ENCODE results near the gene UGT2B7. TPM values are rescaled to one million over a fixed set of nuclear protein-coding genes. Genes with fewer than 3 reads are reported as not detected.

Gene UGT2B7
- total and polyA plus RNA-seq, 2 of the 13 experiments (the other 11 are each of a cell fraction or from before 2014, with no cell fraction given): 26.8 to 41.8 TPM

DNA sequence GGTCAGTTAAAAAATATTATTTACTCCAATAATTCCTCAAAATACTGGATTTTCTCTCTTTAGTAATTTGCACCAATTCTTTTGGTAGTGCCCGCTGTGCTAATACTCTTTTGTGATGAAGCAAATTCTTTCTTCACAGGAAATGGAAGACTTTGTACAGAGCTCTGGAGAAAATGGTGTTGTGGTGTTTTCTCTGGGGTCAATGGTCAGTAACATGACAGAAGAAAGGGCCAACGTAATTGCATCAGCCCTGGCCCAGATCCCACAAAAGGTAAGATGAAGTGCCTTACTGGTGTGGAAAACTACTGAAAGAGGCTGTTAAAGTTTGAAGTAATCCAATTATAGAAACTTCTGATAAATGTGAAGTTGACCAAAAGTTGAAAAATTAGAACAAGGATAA lies 6.4 kb downstream of the UGT2B7 start (continued):
- TF ChIP-seq, protein P1, sequence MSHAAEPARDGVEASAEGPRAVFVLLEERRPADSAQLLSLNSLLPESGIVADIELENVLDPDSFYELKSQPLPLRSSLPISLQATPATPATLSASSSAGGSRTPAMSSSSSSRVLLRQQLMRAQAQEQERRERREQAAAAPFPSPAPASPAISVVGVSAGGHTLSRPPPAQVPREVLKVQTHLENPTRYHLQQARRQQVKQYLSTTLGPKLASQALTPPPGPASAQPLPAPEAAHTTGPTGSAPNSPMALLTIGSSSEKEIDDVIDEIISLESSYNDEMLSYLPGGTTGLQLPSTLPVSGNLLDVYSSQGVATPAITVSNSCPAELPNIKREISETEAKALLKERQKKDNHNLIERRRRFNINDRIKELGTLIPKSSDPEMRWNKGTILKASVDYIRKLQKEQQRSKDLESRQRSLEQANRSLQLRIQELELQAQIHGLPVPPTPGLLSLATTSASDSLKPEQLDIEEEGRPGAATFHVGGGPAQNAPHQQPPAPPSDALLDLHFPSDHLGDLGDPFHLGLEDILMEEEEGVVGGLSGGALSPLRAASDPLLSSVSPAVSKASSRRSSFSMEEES (CRISPR knock-in tag; IDR thresholded peaks at IDR 0.05): peak; percentile 80; the same call in 1 of the 2 replicates
- TF ChIP-seq, protein P2, sequence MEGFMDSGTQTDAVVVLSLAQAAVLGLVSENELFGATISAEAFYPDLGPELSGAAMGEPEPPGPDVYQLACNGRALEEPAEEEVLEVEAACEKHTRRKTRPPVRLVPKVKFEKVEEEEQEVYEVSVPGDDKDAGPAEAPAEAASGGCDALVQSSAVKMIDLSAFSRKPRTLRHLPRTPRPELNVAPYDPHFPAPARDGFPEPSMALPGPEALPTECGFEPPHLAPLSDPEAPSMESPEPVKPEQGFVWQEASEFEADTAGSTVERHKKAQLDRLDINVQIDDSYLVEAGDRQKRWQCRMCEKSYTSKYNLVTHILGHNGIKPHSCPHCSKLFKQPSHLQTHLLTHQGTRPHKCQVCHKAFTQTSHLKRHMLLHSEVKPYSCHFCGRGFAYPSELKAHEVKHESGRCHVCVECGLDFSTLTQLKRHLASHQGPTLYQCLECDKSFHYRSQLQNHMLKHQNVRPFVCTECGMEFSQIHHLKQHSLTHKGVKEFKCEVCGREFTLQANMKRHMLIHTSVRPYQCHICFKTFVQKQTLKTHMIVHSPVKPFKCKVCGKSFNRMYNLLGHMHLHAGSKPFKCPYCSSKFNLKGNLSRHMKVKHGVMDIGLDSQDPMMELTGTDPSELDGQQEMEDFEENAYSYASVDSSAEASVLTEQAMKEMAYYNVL (CRISPR knock-in tag; IDR thresholded peaks at IDR 0.05; ENCODE audit: borderline replicate concordance): peak; percentile 76; the same call in 1 of the 2 replicates
- TF ChIP-seq YY1 (IDR thresholded peaks at IDR 0.05; ENCODE audit: insufficient read depth, insufficient replicate concordance, low read depth, low read length): peak; percentile 29
- TF ChIP-seq ERF (CRISPR knock-in tag; IDR thresholded peaks at IDR 0.05): peak; percentile 42; the same call in 1 of the 2 replicates
- TF ChIP-seq, protein P3, sequence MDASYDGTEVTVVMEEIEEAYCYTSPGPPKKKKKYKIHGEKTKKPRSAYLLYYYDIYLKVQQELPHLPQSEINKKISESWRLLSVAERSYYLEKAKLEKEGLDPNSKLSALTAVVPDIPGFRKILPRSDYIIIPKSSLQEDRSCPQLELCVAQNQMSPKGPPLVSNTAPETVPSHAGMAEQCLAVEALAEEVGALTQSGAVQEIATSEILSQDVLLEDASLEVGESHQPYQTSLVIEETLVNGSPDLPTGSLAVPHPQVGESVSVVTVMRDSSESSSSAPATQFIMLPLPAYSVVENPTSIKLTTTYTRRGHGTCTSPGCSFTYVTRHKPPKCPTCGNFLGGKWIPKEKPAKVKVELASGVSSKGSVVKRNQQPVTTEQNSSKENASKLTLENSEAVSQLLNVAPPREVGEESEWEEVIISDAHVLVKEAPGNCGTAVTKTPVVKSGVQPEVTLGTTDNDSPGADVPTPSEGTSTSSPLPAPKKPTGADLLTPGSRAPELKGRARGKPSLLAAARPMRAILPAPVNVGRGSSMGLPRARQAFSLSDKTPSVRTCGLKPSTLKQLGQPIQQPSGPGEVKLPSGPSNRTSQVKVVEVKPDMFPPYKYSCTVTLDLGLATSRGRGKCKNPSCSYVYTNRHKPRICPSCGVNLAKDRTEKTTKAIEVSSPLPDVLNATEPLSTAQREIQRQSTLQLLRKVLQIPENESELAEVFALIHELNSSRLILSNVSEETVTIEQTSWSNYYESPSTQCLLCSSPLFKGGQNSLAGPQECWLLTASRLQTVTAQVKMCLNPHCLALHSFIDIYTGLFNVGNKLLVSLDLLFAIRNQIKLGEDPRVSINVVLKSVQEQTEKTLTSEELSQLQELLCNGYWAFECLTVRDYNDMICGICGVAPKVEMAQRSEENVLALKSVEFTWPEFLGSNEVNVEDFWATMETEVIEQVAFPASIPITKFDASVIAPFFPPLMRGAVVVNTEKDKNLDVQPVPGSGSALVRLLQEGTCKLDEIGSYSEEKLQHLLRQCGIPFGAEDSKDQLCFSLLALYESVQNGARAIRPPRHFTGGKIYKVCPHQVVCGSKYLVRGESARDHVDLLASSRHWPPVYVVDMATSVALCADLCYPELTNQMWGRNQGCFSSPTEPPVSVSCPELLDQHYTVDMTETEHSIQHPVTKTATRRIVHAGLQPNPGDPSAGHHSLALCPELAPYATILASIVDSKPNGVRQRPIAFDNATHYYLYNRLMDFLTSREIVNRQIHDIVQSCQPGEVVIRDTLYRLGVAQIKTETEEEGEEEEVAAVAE (CRISPR knock-in tag; IDR thresholded peaks at IDR 0.05; ENCODE audit: borderline replicate concordance): 0 out of 2 replicates have a peak, but pooled peaks have one; percentile 36
- 0 out of 2 replicates have a peak, but pooled peaks have one; percentile 23 for TF ChIP-seq SSRP1 (CRISPR knock-in tag; IDR thresholded peaks at IDR 0.05)
- TF ChIP-seq SIX1 (CRISPR knock-in tag; IDR thresholded peaks at IDR 0.05; ENCODE audit: borderline replicate concordance): peak; percentile 40; the same call in 1 of the 2 replicates
- TF ChIP-seq NR2F6 (IDR thresholded peaks at IDR 0.05): peak; percentile 90
- TF ChIP-seq NR2F6 (CRISPR knock-in tag; IDR thresholded peaks at IDR 0.05): peak; percentile 92
- TF ChIP-seq NFIC (IDR thresholded peaks at IDR 0.05; ENCODE audit: low read length): peak; percentile 92
- 0 out of 2 replicates have a peak, but pooled peaks have one; percentile 27 for TF ChIP-seq SATB2 (CRISPR knock-in tag; IDR thresholded peaks at IDR 0.05)
- TF ChIP-seq, protein P4, sequence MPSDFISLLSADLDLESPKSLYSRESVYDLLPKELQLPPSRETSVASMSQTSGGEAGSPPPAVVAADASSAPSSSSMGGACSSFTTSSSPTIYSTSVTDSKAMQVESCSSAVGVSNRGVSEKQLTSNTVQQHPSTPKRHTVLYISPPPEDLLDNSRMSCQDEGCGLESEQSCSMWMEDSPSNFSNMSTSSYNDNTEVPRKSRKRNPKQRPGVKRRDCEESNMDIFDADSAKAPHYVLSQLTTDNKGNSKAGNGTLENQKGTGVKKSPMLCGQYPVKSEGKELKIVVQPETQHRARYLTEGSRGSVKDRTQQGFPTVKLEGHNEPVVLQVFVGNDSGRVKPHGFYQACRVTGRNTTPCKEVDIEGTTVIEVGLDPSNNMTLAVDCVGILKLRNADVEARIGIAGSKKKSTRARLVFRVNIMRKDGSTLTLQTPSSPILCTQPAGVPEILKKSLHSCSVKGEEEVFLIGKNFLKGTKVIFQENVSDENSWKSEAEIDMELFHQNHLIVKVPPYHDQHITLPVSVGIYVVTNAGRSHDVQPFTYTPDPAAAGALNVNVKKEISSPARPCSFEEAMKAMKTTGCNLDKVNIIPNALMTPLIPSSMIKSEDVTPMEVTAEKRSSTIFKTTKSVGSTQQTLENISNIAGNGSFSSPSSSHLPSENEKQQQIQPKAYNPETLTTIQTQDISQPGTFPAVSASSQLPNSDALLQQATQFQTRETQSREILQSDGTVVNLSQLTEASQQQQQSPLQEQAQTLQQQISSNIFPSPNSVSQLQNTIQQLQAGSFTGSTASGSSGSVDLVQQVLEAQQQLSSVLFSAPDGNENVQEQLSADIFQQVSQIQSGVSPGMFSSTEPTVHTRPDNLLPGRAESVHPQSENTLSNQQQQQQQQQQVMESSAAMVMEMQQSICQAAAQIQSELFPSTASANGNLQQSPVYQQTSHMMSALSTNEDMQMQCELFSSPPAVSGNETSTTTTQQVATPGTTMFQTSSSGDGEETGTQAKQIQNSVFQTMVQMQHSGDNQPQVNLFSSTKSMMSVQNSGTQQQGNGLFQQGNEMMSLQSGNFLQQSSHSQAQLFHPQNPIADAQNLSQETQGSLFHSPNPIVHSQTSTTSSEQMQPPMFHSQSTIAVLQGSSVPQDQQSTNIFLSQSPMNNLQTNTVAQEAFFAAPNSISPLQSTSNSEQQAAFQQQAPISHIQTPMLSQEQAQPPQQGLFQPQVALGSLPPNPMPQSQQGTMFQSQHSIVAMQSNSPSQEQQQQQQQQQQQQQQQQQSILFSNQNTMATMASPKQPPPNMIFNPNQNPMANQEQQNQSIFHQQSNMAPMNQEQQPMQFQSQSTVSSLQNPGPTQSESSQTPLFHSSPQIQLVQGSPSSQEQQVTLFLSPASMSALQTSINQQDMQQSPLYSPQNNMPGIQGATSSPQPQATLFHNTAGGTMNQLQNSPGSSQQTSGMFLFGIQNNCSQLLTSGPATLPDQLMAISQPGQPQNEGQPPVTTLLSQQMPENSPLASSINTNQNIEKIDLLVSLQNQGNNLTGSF (CRISPR knock-in tag; IDR thresholded peaks at IDR 0.05): peak; percentile 34; the same call in 1 of the 2 replicates
- TF ChIP-seq MED1 (CRISPR knock-in tag; IDR thresholded peaks at IDR 0.05): peak; percentile 97
- peak; percentile 79; the same call in 1 of the 2 replicates for TF ChIP-seq ZNF775 (CRISPR knock-in tag; IDR thresholded peaks at IDR 0.05; ENCODE audit: borderline replicate concordance)
- TF ChIP-seq HDAC2 (CRISPR knock-in tag; IDR thresholded peaks at IDR 0.05): peak; percentile 83
- TF ChIP-seq THAP11 (CRISPR knock-in tag; IDR thresholded peaks at IDR 0.05): peak; percentile 65; the same call in 1 of the 2 replicates
- TF ChIP-seq SALL1 (CRISPR knock-in tag; IDR thresholded peaks at IDR 0.05): peak; percentile 75; the same call in 1 of the 2 replicates
- peak; percentile 48; the same call in 1 of the 2 replicates for TF ChIP-seq TARDBP (CRISPR knock-in tag; IDR thresholded peaks at IDR 0.05)
